CD14-positive monocyte (primary cell): ENCODE data around the gene MOB3A. TPM values are rescaled to one million over a fixed set of nuclear protein-coding genes. Genes with fewer than 3 reads are reported as not detected.

Source experiments
- DNase-seq, 3 donors: peaks; one replicate each; pipeline ENCODE4 v3.0.0-alpha.2; 2011 to 2022
- H2AFZ ChIP-seq: 2 replicates; pipeline ENCODE4 v1.6.0; 2012; ENCODE audit warnings: mild to moderate bottlenecking, low read depth, low read length, inconsistent platforms; ENCODE audit not compliant: insufficient read depth, poor library complexity, severe bottlenecking
- H3K27ac ChIP-seq, 2 donors: 1 replicate in 1 of 2; 2 replicates in 1 of 2; pipeline ENCODE4 v1.5.1; 2012 to 2013; ENCODE audit warnings: low read length in 2 of 2, control low read depth in 1 of 2, inconsistent platforms in 1 of 2, low read depth in 1 of 2, mild to moderate bottlenecking in 1 of 2
- H3K27me3 ChIP-seq, 2 donors: one replicate each; pipeline versions ENCODE4 v1.6.0 to v1.6.1; 2011 to 2013; ENCODE audit warnings: low read length in 2 of 2; ENCODE audit not compliant: control insufficient read depth in 2 of 2, insufficient read depth in 2 of 2
- H3K36me3 ChIP-seq, 2 donors: replicated peaks in 1 of 2; 1 replicate in 1 of 2; 2 replicates in 1 of 2; pipeline versions ENCODE4 v1.5.1 to v1.6.1; 2012 to 2013; ENCODE audit warnings: low read length in 2 of 2, control low read depth in 1 of 2, inconsistent platforms in 1 of 2, mild to moderate bottlenecking in 1 of 2; ENCODE audit not compliant: insufficient read depth in 2 of 2, control insufficient read depth in 1 of 2
- H3K4me1 ChIP-seq, 2 donors: 1 replicate in 1 of 2; 2 replicates in 1 of 2; pipeline versions ENCODE4 v1.5.1 to v1.6.1; 2012 to 2013; ENCODE audit warnings: low read length in 2 of 2, control low read depth in 1 of 2, inconsistent platforms in 1 of 2, mild to moderate bottlenecking in 1 of 2, moderate library complexity in 1 of 2; ENCODE audit not compliant: insufficient read depth in 2 of 2, control insufficient read depth in 1 of 2
- H3K4me2 ChIP-seq: replicated peaks from 2 replicates; pipeline ENCODE3; 2012; ENCODE audit warnings: low read length, moderate library complexity, mild to moderate bottlenecking; ENCODE audit not compliant: poor library complexity, severe bottlenecking; ENCODE audit errors: extremely low read depth
- H3K4me3 ChIP-seq, 3 experiments: fragments of 200-600 bp in 1 of 3; sonication (generic) in 1 of 3; replicated peaks in 1 of 3; 1 replicate in 2 of 3; 2 replicates in 1 of 3; pipeline ENCODE4 v1.5.1; 2011 to 2013; ENCODE audit warnings: low read length in 3 of 3, mild to moderate bottlenecking in 3 of 3, control low read depth in 2 of 3, low read depth in 2 of 3, inconsistent platforms in 1 of 3, moderate library complexity in 1 of 3
- H3K79me2 ChIP-seq: 2 replicates; pipeline ENCODE4 v1.6.0; 2012; ENCODE audit warnings: mild to moderate bottlenecking, control low read depth, inconsistent platforms, low read length, moderate library complexity; ENCODE audit not compliant: insufficient read depth
- H3K9ac ChIP-seq: 2 replicates; pipeline ENCODE4 v1.6.0; 2017; ENCODE audit warnings: low read length, mild to moderate bottlenecking; ENCODE audit not compliant: insufficient read depth, poor library complexity, severe bottlenecking
- H3K9me3 ChIP-seq, 2 donors: replicated peaks in 1 of 2; 1 replicate in 1 of 2; 2 replicates in 1 of 2; pipeline versions ENCODE4 v1.5.1 to v1.6.1; 2012 to 2013; ENCODE audit warnings: low read length in 2 of 2, control low read depth in 1 of 2; ENCODE audit not compliant: control insufficient read depth in 1 of 2, insufficient read depth in 1 of 2
- H4K20me1 ChIP-seq: 2 replicates; pipeline ENCODE4 v1.6.0; 2012; ENCODE audit warnings: mild to moderate bottlenecking, low read length, control low read depth, moderate library complexity; ENCODE audit not compliant: insufficient read depth
- H3K27ac Mint-ChIP-seq, 7 donors: one replicate each; pipeline ENCODE4 v1.8.0; 2020; ENCODE audit warnings: mild to moderate bottlenecking in 7 of 7, mixed read lengths in 7 of 7, moderate library complexity in 6 of 7, inconsistent platforms in 2 of 7
- H3K27me3 Mint-ChIP-seq, 3 donors: one replicate each; pipeline ENCODE4 v1.8.0; 2021 to 2022; ENCODE audit warnings: low read depth in 3 of 3, mild to moderate bottlenecking in 3 of 3, mixed read lengths in 3 of 3, moderate library complexity in 3 of 3, inconsistent platforms in 1 of 3
- H3K36me3 Mint-ChIP-seq, 2 donors: one replicate each; pipeline ENCODE4 v1.8.0; 2020; ENCODE audit warnings: mixed read lengths in 2 of 2, inconsistent platforms in 1 of 2, mild to moderate bottlenecking in 1 of 2
- H3K4me1 Mint-ChIP-seq: one replicate; pipeline ENCODE4 v1.8.0; 2020; ENCODE audit warnings: mild to moderate bottlenecking, mixed read lengths
- H3K4me3 Mint-ChIP-seq, 2 donors: one replicate each; pipeline ENCODE4 v1.8.0; 2020; ENCODE audit warnings: mild to moderate bottlenecking in 2 of 2, mixed read lengths in 2 of 2, moderate library complexity in 1 of 2
- H3K9me3 Mint-ChIP-seq, 7 donors: one replicate each; pipeline ENCODE4 v1.8.0; 2020 to 2022; ENCODE audit warnings: mixed read lengths in 7 of 7, mild to moderate bottlenecking in 6 of 7, moderate library complexity in 6 of 7, inconsistent platforms in 2 of 7
- WGBS: methylation state at CpG from one replicate; pipeline ENCODE4 v1.1.5; 2013; ENCODE audit warnings: missing lambda C conversion rate; ENCODE audit not compliant: insufficient coverage; 5-methylcytosine and 5-hydroxymethylcytosine counted together
- intact Hi-C, 2 donors: fragments of 100-400 bp; cut with micrococcal nuclease; formaldehyde crosslinking; loops; one replicate each; pipeline versions ENCODE4 v1.15.0 to v1.15.1; 2023
- polyA plus RNA-seq, 3 donors: library from polyadenylated mRNA; depleted of rRNA in 1 of 3; unstranded in 2 of 3; stranded (reverse) in 1 of 3; fragments of 300-500 nt in 2 of 3; fragments of >200 nt in 1 of 3; fragmentation: Illumina TruSeq in 2 of 3; gene quantifications; 1 replicate in 2 of 3; 2 replicates in 1 of 3; pipeline ENCODE4 v1.2.3, GENCODE V29; 2012 to 2021
- TF ChIP-seq, protein P1 (sequence below): fragments of 200-600 bp; IDR thresholded peaks from one replicate; pipeline ENCODE4 v1.8.0; 2022; ENCODE audit warnings: antibody characterized with exemption, mild to moderate bottlenecking

Gene MOB3A
- polyA plus RNA-seq, 3 donors = 60.5 to 179 (median 96.3) TPM

- H3K9me3 Mint-ChIP-seq = no peaks in the 10 kb centered on the region
- peaks cover 92% of the 10 kb centered on the region for H3K79me2 ChIP-seq
- H3K36me3 ChIP-seq = peaks cover 46 to 65% of the 10 kb centered on the region in 2 donors
- H3K4me1 Mint-ChIP-seq = no peaks in the 10 kb centered on the region
- no peak overlapping the region for H3K9ac ChIP-seq
- H3K4me3 Mint-ChIP-seq = no peak overlapping the region
- H3K36me3 Mint-ChIP-seq = peaks cover 38 to 74% of the 10 kb centered on the region in 2 donors
- H3K27ac ChIP-seq = no peak overlapping the region
- intact Hi-C loops = no loop called here
- H3K9me3 ChIP-seq = no peaks in the 10 kb centered on the region
- H3K27ac Mint-ChIP-seq = peak overlapping the region in 3 of 7 donors; percentile 54 to 84 (median 63)
- H3K4me3 ChIP-seq = no peak overlapping the region
- H2AFZ ChIP-seq = no peak overlapping the region
- H3K4me1 ChIP-seq = no peaks in the 10 kb centered on the region
- DNase-seq = no peak
- WGBS = 96% methylated on average over 13 of the region's 14 CpGs
- TF ChIP-seq, protein P1, sequence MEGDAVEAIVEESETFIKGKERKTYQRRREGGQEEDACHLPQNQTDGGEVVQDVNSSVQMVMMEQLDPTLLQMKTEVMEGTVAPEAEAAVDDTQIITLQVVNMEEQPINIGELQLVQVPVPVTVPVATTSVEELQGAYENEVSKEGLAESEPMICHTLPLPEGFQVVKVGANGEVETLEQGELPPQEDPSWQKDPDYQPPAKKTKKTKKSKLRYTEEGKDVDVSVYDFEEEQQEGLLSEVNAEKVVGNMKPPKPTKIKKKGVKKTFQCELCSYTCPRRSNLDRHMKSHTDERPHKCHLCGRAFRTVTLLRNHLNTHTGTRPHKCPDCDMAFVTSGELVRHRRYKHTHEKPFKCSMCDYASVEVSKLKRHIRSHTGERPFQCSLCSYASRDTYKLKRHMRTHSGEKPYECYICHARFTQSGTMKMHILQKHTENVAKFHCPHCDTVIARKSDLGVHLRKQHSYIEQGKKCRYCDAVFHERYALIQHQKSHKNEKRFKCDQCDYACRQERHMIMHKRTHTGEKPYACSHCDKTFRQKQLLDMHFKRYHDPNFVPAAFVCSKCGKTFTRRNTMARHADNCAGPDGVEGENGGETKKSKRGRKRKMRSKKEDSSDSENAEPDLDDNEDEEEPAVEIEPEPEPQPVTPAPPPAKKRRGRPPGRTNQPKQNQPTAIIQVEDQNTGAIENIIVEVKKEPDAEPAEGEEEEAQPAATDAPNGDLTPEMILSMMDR = no peak
- peaks cover 0 to 2% (median 0%) of the 10 kb centered on the region in 3 donors for H3K27me3 Mint-ChIP-seq
- no peaks in the 10 kb centered on the region for H3K27me3 ChIP-seq
- peaks cover 98% of the 10 kb centered on the region for H4K20me1 ChIP-seq
- no peak overlapping the region for H3K4me2 ChIP-seq
Observed at GRCh38 chr19:2140138-2140569, 44.0 kb upstream of the MOB3A start.

DNA sequence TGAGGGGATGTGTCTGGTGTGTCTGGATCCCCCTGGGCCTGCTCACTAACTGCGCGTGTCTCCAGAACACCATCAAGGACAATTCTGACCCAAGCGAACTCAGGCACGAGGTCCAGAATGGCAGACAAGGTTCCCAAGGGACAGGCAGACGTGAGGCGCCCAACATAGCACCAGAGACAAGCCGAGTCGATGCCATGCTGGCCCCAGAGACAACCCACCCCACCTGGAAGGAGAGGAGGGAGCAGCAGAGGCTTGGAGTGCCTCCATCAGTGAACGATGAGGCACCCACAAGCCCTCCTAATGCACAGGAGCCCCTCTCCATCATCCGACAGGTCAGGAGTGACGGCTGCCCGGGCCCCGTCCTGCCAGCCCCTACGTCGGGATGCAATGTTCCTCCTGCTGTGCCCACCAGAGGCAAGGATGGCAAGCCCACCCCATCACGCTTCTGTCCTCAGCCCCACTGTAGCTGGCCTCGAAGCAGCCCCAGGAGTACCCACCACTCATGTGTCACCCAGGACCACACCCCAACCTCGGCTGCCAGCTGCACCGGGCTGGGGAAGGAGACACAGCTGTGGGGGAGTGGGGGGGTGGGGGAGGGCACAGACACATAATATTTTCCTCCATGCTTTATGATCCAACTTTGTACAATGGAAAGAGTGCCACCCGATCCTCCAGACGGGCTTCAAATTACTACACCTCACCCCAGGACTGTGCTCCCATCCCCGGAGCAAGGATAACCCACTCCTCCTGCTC, 43.4 kb upstream of the MOB3A start:
- intact Hi-C loops = no loop called here
- Mint-ChIP-seq H3K4me3 (no peak overlapping the region), H3K4me1 (no peaks in the 10 kb centered on the region), H3K9me3 (no peaks in the 10 kb centered on the region), H3K36me3 (peaks cover 38 to 78% of the 10 kb centered on the region in 2 donors), H3K27ac (peak overlapping the region in 2 of 7 donors; percentile 40 to 63), H3K27me3 (peaks cover 0 to 2% (median 0%) of the 10 kb centered on the region in 3 donors)
- no peak for DNase-seq
- Histone ChIP-seq H3K9ac (no peak overlapping the region), H3K4me2 (no peak overlapping the region), H3K79me2 (peaks cover 86% of the 10 kb centered on the region), H4K20me1 (peaks cover 98% of the 10 kb centered on the region), H3K36me3 (peaks cover 44 to 59% of the 10 kb centered on the region in 2 donors), H3K4me3 (no peak overlapping the region), H3K9me3 (no peaks in the 10 kb centered on the region), H3K4me1 (no peaks in the 10 kb centered on the region), H3K27ac (no peak overlapping the region), H2AFZ (no peak overlapping the region), H3K27me3 (no peaks in the 10 kb centered on the region)
- 100% methylated on average over 6 of the region's 22 CpGs for WGBS
- TF ChIP-seq, protein P1 = no peak
